ENCODE measurements around the gene LILRA5. TPM values are rescaled to one million over a fixed set of nuclear protein-coding genes. Genes with fewer than 3 reads are reported as not detected.
"Not testable (repeated sequence)": the region's sequence is repeated elsewhere in the genome, so short reads cannot be mapped to it uniquely, and the experiment has no call there.

LILRA5 gene
- polyA plus RNA-seq, 1 donor (not counting 4 experiments of a cell fraction or from before 2014, with no cell fraction given) = not detected

DNA sequence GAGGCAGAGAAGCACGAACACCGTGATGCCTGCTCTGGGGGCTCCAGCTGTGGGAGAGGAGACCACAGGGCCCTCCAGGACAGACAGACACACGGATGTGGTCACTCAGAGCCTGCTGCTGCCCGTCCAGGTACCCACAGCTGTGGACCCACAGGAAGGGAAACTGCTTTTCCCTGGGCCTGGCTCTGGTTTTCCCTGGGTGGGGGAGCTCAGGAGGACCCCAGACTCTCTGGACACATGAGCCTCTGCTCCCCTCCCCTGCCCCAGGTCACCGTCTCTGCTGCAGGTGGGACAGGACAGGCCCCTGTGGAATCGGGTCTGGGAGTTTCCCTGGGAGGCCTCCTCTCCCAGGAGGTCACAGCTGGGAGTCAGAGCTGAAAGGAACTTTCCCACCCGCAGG, 18.7 kb upstream of the LILRA5 start:
- Histone ChIP-seq H3K4me3 (ENCODE audit: control insufficient read depth in 2 of 3, extremely low read depth in 1 of 3, insufficient read depth in 2 of 3, low read depth in 1 of 3, low read length in 3 of 3) (no peak overlapping the region), H3K4me1 (ENCODE audit: control insufficient read depth, extremely low read depth, insufficient read depth, low read length) (no peaks in the 10 kb centered on the region), H3K36me3 (ENCODE audit: control insufficient read depth in 2 of 2, extremely low read depth in 1 of 2, insufficient read depth in 2 of 2, low read length in 2 of 2) (no peaks in the 10 kb centered on the region), H3K9me3 (ENCODE audit: control insufficient read depth, low read depth, low read length) (no peaks in the 10 kb centered on the region), H3K9ac (ENCODE audit: control insufficient read depth, extremely low read depth, insufficient read depth, low read length) (no peak overlapping the region), H3K27ac (ENCODE audit: control insufficient read depth, insufficient read depth, low read length) (no peak overlapping the region), H3K79me2 (ENCODE audit: control insufficient read depth, insufficient read depth, low read length) (no peaks in the 10 kb centered on the region), H2AFZ (ENCODE audit: control insufficient read depth, low read length) (no peak overlapping the region), H3K4me2 (ENCODE audit: control insufficient read depth, extremely low read depth, insufficient read depth, low read depth, low read length) (no peak overlapping the region), H3K9me1 (ENCODE audit: control insufficient read depth, extremely low read depth, insufficient read depth, low read length) (no peaks in the 10 kb centered on the region), H3K27me3 (ENCODE audit: control insufficient read depth, extremely low read depth, insufficient read depth, low read length) (no peaks in the 10 kb centered on the region), H4K20me1 (ENCODE audit: control insufficient read depth, extremely low read depth, insufficient read depth, low read length) (no peaks in the 10 kb centered on the region)
- DNase-seq (ENCODE audit: low read depth, low spot score) (no peak), FAIRE-seq (no peak)
- TF ChIP-seq EZH2 (IDR thresholded peaks at IDR 0.05; ENCODE audit: low read length) = no peak
- TF ChIP-seq, protein P1, sequence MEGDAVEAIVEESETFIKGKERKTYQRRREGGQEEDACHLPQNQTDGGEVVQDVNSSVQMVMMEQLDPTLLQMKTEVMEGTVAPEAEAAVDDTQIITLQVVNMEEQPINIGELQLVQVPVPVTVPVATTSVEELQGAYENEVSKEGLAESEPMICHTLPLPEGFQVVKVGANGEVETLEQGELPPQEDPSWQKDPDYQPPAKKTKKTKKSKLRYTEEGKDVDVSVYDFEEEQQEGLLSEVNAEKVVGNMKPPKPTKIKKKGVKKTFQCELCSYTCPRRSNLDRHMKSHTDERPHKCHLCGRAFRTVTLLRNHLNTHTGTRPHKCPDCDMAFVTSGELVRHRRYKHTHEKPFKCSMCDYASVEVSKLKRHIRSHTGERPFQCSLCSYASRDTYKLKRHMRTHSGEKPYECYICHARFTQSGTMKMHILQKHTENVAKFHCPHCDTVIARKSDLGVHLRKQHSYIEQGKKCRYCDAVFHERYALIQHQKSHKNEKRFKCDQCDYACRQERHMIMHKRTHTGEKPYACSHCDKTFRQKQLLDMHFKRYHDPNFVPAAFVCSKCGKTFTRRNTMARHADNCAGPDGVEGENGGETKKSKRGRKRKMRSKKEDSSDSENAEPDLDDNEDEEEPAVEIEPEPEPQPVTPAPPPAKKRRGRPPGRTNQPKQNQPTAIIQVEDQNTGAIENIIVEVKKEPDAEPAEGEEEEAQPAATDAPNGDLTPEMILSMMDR (optimal IDR thresholded peaks at IDR 0.05 in 1 of 3, IDR thresholded peaks at IDR 0.05 in 1 of 3, conservative IDR thresholded peaks at IDR 0.05 in 1 of 3; ENCODE audit: extremely low read depth in 1 of 3, insufficient read depth in 2 of 3, low read length in 3 of 3) = no peak
- dilution Hi-C loops (cut with MboI; ENCODE audit: extremely low pct_ligation_motif_present, low sequenced_read_pairs) = no loop called here

DNA sequence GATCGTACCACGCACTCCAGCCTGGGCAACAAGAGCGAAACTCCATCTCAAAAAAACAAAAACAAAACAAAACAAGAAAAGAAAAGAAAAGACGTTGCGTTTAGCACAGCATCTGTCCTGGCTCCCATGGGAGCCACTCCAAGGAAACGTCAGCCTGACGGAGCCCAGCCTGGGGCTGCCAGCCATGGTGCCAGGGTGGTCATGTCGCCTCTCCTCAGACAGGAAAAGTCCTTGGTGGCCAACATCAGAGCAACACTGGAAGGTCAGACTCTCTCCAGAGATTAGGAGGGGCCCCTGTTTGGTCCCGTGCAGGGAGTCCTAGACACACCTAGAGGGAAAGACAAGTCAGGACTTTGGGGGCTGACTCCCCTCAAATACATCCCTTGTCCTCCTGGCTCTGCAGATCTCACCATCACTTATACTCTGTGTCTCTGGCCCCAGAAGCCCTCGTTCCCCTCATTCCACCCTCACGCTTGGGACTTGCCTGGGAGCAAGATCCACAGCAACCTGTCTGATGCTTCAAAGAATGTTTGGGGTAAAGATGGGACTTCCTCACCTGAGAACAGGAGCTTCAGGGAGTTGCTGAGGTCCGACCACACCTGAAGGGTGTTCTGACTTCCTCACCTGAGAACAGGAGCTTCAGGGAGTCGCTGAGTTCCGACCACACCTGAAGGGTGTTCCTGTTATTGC, 16.7 kb upstream of the LILRA5 start:
- no peak overlapping the region for H3K4me3 ChIP-seq (ENCODE audit: control insufficient read depth in 2 of 3, extremely low read depth in 1 of 3, insufficient read depth in 2 of 3, low read depth in 1 of 3, low read length in 3 of 3)
- no peaks in the 10 kb centered on the region for H3K36me3 ChIP-seq (ENCODE audit: control insufficient read depth in 2 of 2, extremely low read depth in 1 of 2, insufficient read depth in 2 of 2, low read length in 2 of 2)
- H3K9ac ChIP-seq (ENCODE audit: control insufficient read depth, extremely low read depth, insufficient read depth, low read length) = no peak overlapping the region
- no peaks in the 10 kb centered on the region for H4K20me1 ChIP-seq (ENCODE audit: control insufficient read depth, extremely low read depth, insufficient read depth, low read length)
- no peaks in the 10 kb centered on the region for H3K79me2 ChIP-seq (ENCODE audit: control insufficient read depth, insufficient read depth, low read length)
- TF ChIP-seq EZH2 (IDR thresholded peaks at IDR 0.05; ENCODE audit: low read length) = no peak
- TF ChIP-seq, protein P1 (optimal IDR thresholded peaks at IDR 0.05 in 1 of 3, IDR thresholded peaks at IDR 0.05 in 1 of 3, conservative IDR thresholded peaks at IDR 0.05 in 1 of 3; ENCODE audit: extremely low read depth in 1 of 3, insufficient read depth in 2 of 3, low read length in 3 of 3) = no peak
- H2AFZ ChIP-seq (ENCODE audit: control insufficient read depth, low read length) = no peak overlapping the region
- no peaks in the 10 kb centered on the region for H3K27me3 ChIP-seq (ENCODE audit: control insufficient read depth, extremely low read depth, insufficient read depth, low read length)
- FAIRE-seq = no peak
- dilution Hi-C loops (cut with MboI; ENCODE audit: extremely low pct_ligation_motif_present, low sequenced_read_pairs) = no loop called here
- no peak overlapping the region for H3K27ac ChIP-seq (ENCODE audit: control insufficient read depth, insufficient read depth, low read length)
- no peaks in the 10 kb centered on the region for H3K4me1 ChIP-seq (ENCODE audit: control insufficient read depth, extremely low read depth, insufficient read depth, low read length)
- H3K4me2 ChIP-seq (ENCODE audit: control insufficient read depth, extremely low read depth, insufficient read depth, low read depth, low read length) = no peak overlapping the region
- no peaks in the 10 kb centered on the region for H3K9me3 ChIP-seq (ENCODE audit: control insufficient read depth, low read depth, low read length)
- no peaks in the 10 kb centered on the region for H3K9me1 ChIP-seq (ENCODE audit: control insufficient read depth, extremely low read depth, insufficient read depth, low read length)
- no peak for DNase-seq (ENCODE audit: low read depth, low spot score)

DNA sequence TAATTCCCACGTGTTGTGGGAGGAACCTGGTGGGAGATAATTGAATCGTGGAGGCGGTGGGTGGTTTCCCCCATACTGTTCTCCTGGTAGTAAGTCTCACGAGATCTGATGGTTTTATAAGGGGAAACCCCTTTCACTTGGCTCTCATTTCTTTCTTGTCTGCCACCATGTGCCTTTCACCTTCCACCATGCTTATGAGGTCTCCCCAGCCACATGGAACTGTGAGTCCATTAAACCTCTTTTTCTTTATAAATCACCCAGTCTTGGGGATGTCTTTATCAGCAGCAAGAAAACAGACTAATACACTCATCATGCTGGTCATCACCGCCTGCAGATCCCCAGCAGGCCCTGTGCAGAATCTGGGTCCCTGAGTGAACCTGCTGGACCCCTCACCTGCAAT, 15.8 kb upstream of the LILRA5 start:
- dilution Hi-C loops (cut with MboI; ENCODE audit: extremely low pct_ligation_motif_present, low sequenced_read_pairs); H4K20me1 ChIP-seq (ENCODE audit: control insufficient read depth, extremely low read depth, insufficient read depth, low read length); H3K27ac ChIP-seq (ENCODE audit: control insufficient read depth, insufficient read depth, low read length); H3K36me3 ChIP-seq (ENCODE audit: control insufficient read depth in 2 of 2, extremely low read depth in 1 of 2, insufficient read depth in 2 of 2, low read length in 2 of 2); H3K9me1 ChIP-seq (ENCODE audit: control insufficient read depth, extremely low read depth, insufficient read depth, low read length); H2AFZ ChIP-seq (ENCODE audit: control insufficient read depth, low read length); DNase-seq (ENCODE audit: low read depth, low spot score); H3K4me3 ChIP-seq (ENCODE audit: control insufficient read depth in 2 of 3, extremely low read depth in 1 of 3, insufficient read depth in 2 of 3, low read depth in 1 of 3, low read length in 3 of 3); H3K79me2 ChIP-seq (ENCODE audit: control insufficient read depth, insufficient read depth, low read length); H3K27me3 ChIP-seq (ENCODE audit: control insufficient read depth, extremely low read depth, insufficient read depth, low read length); FAIRE-seq; H3K4me1 ChIP-seq (ENCODE audit: control insufficient read depth, extremely low read depth, insufficient read depth, low read length); H3K4me2 ChIP-seq (ENCODE audit: control insufficient read depth, extremely low read depth, insufficient read depth, low read depth, low read length); H3K9ac ChIP-seq (ENCODE audit: control insufficient read depth, extremely low read depth, insufficient read depth, low read length); H3K9me3 ChIP-seq (ENCODE audit: control insufficient read depth, low read depth, low read length): not testable (repeated sequence)
